GM21367 (cell line): ENCODE measurements around the gene SMARCA2.

Source experiments
- ATAC-seq: cut with Tn5 transposase; IDR thresholded peaks from one replicate; pipeline ENCODE4 v1.9.1; 2021; ENCODE audit not compliant: unreplicated experiment

SMARCA2 gene

DNA sequence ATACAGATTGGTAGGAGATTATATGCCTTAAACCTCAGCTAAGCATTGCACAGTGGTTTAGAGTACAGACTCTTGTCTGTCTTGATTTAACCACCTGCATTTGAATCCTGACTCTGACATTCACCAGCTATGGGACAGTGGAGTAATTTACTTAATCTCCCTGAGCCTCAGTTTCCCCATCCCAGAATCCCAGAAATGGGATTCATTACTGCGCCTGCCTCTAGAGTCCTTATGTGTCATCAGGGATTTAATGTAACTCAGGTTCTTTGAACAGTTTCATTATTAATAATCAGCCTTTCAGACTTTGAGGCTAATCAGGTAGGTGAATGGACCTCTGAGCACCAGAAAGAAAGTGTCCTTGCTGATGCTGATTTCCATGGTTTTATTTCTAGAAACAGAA is 149.1 kb downstream of the SMARCA2 start:
- ATAC-seq: no peak

DNA sequence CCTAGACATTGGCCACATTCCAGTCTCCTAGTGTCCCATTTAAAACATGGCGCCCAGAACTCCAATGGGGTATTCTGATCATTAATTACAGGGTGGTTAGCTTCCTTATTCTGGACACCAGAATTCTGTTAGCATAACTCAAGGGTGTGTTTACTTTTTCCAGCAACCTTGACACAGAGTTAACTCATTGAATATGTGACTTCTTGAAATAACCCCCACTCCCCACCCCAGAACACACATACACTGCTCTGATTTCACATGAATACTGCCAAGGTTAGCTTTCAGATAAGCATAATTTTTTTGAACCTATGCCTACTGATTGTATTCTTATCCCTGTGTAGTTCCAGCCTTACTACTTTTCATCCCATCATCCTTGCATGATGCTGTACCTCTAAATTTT is 151.1 kb downstream of the SMARCA2 start:
- ATAC-seq: no peak

DNA sequence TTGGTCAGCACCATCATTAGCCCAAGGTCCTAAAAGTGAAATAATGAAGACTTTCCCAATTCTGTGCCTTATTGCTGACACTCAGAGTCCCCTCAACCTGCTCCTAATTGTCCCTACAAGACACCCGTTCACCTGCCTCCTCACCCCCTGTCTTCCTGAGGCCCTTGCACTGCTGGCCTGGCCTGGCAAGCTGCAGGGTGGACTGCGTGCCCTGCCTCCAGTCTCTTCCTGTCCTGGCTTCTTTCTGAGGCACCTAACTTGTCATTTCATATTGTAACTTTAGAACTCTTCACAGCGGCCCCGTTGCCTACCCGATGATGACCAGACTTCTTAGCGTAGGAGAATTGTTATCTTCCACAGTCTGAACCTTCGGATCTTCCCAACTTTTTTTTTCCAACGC is 153.9 kb downstream of the SMARCA2 start:
- ATAC-seq: no peak

DNA sequence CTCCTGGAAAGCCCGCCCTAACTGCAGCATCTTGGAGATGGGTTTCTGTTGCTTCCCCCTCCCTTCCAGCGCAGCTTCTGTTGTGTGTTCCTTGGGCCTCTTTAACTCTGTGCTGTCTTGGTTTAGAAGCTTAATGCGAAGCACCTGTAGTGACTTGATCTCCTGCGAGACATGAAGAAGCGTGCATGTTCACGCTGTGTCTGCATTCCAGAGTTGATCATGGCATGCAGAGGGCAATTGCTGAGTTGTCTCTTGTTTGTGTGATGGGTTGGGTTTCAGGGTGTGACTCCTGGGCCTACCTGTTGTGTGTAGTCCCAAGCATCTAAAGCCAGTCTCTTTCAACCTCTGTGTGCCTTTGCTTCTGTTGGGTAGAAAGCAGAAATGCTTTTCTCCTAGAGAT is 155.6 kb downstream of the SMARCA2 start:
- ATAC-seq: no peak

DNA sequence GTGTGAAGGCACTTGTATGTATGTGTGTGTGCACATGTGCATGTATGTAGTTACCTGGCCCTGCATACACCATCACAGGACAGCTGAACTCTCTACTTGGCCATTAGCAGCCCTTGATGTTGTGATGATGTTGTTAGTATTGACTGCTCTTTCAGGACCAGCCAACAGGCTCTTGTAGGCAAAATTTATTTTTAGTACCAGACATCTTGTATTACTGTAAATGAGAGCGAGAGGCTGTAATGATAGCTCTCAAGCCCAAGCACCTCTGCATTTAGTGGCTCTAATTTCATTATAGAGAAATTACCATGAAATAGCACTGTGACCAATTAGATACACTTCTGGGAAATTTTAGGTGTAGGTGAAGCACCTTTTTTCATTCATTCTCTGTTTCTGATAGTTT is 158.0 kb downstream of the SMARCA2 start:
- no peak for ATAC-seq

DNA sequence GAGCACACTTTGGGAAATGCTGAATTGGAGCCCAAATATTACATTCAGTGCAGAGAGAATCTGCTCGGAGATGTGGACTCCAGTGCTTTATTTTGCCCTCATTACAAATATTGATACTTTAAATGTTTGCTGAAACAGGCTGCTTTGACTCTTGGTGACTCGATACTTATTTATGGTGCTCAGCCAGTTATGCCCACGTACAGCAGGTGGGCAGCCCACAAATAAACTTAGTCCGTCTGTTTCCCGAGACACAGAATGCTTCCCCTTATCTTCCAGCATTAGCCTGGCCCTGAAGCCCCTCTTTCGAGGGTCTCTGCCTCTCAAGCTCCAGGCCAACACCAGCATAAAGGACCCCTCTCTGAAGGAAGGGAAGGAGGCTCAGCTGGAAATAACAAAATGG is 158.7 kb downstream of the SMARCA2 start:
- no peak for ATAC-seq

DNA sequence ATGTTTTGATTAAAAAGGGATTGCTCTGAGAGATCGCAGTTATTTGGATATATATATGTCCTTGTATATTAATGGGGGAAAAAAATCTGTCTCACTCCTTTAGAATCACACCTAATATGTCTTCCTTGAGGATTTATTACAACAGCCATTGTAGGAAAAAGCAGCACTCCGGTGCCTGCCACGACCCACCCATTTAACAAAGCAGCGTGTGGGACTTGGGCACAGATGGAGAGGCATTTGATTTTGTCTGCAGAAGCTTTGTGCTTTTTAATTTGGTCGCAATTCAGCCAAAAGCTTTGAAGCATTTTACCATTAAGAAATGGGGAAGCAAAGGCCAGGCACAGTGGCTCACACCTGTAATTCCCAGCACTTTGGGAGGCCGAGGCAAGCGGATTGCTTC is 159.2 kb downstream of the SMARCA2 start:
- ATAC-seq: no peak

DNA sequence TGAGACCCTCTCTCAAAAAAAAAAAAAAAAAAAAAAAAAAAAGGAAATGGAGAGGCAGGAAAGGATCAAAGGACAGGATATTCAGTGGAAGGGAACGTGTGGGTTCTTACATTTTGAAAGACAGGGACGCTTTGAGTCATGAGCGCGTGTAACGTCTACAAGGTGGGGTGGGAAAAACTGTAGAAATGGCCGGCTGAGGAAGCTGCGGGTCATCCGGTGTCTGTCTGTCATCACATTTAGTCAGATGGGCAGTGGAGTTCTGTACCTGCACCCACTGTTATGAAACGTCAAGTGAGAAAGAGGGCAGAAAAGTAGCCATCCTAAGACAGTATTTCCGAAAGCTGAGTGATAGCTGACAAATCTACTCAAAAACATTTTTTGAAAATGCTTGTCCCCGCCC is 159.8 kb downstream of the SMARCA2 start:
- ATAC-seq: no peak

DNA sequence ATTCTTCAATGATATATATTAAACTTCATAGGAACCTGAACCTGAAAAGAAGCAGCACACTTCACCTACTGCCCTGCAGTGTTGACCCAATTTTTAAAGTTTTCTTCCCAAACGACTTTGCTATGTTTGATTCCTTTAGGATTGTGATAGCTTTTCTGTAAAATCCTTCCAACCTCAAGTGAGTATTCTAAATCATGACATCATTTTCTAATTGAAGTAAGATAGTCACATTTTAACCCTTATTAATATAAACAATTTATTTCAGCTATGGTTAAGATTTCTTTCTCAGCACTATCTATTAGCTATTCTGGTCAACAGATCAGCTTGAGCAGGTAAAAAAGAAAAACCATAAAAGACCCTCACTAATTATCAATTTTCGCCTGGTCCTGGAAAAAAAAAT is 162.0 kb downstream of the SMARCA2 start:
- no peak for ATAC-seq

DNA sequence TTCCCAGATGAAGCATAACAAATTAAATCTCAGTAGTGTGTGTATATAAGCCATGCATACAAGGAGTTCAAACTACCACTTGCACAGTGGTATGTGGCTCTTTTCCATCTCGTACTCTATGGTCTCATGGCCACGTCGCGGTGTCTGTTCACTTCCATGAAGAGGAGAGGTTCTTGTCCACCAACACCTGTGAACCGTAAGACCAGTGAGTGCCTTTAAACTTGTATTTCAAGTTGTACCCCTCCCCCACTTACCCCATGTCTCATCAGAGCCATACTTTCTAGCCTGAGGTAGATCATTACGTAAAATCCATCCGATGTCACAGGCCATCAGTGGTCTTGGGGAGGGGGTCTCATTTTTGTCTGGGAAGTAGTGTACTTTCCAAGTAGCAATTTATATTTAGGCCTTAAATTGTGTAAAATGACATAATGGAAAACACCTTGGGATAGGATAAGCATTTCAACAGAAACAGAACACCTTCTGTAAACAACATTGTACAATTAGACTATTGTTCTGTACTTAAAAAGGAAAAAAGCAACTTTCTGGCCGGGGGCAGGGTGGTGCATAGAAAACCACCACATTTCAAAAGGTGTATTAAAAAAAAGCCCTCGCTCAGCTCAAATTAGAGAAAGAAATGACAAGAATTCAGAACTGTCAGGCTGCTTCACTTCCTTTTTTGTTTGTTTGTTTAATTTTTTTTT is 163.0 kb downstream of the SMARCA2 start:
- ATAC-seq: no peak

DNA sequence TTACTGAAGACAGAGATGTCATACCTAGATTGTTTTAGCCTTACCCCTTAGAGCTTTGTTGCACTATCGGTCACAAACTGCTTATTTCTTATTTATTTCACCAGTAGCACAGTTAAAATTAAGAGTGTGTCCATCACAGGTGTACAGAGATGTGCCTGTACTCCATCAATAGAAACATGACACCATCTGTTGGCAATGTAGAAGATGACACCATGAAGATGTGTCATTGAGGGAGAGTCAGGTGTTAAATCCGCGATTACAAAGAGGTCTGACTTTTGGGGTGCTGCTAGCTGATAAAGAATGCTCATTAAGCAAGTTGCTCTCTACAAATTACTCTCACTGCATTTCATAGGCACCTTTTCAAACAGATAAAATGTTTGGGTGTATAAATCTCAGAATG is 164.4 kb downstream of the SMARCA2 start:
- no peak for ATAC-seq

DNA sequence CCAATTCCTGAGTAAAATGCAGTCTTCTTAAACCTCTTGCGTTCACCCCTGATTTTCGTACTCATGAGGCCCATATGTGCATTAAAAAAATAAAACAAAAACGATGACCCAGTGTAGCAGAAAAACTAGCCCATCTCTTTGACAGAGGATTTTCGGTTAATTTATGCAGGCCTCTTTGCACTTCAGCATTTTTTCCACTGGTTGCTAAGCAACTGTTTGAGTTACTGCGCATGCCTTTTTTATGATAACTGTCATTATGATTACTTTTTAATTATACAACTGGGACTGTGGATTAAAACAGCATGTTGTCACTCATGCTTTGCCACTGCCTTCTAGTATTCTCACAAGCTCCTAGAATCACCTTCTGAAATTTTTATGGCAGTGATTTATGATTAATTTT is 165.0 kb downstream of the SMARCA2 start:
- ATAC-seq: no peak

DNA sequence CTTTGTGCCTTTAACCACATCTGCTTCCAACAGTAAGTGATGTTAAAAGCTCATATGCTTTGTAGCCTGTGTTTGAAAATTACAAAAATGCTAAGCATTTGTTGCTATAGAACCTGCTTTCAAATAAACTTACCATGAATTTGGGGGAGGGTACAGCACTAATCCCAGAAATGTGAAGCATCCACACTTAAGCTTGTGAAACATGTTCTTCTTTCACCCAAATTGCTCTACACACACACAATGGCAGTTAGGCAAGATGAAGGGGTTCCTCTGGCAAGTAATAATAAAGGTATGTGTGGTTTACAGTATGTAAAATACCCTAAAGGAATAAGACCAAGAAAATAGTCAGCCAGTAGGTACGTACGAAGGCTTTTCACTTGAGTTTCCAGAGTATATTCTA is 165.6 kb downstream of the SMARCA2 start:
- no peak for ATAC-seq

DNA sequence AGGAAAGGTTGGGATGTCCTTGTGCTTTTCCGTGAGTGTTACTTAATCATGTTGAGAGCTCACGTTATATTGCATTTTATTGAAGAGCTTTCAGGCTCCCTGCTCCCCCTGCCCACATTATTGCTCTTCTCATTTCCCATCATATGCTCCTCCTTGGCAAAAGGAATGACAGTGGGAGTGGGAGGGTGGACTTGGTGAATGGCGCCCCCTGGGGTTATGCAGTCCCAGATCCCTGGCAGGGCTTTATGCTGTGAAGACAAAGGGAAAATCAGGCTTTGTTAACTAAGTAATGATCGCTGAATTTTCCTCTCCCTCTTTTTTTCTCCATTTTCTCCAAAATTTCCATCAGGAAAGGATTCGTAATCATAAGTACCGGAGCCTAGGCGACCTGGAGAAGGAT is 166.6 kb downstream of the SMARCA2 start:
- ATAC-seq: no peak

DNA sequence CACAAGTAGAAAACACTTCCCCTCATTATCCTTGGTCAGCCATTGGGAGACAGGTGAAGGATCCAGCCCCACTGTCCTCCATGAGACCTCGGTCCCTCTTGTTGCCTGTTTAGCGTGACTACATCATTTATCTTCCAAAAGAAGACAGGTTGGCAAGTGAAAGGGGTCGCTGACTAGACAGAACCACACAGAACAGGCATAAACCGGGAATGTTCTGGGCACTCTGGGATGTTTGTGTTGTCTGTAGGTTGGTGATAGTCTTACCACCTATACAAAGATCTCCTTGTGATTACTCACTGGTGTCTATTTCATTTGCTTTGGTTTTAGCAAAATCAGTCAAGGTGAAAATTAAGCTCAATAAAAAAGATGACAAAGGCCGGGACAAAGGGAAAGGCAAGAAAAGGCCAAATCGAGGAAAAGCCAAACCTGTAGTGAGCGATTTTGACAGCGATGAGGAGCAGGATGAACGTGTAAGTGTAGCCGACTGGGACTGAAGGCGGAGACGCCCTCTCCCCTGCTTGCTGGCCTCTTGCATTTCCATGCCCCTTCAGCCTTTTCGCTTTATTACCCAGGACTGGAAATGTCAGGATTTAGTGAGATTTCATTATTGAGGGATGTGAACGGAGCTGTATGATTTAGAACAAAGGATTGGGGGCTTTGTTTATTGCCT is 175.9 kb downstream of the SMARCA2 start:
- ATAC-seq: no peak

DNA sequence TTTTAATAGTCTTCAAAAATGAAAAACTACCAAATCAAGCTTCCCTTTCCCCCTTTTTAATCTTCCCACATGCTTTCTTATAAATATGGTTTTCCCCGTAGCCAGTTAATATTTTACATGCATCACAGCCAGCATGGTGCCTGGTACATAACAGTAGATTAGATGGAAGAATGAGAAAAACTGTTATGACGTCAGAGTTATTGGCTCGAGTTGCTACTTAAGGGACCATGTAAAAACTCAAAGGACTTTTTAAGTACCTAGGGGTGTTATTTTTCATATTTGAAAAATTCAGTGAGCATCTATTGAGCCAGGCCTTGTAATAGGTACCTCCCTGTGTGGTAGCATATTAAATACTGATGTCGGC is 176.4 kb downstream of the SMARCA2 start:
- no peak for ATAC-seq

DNA sequence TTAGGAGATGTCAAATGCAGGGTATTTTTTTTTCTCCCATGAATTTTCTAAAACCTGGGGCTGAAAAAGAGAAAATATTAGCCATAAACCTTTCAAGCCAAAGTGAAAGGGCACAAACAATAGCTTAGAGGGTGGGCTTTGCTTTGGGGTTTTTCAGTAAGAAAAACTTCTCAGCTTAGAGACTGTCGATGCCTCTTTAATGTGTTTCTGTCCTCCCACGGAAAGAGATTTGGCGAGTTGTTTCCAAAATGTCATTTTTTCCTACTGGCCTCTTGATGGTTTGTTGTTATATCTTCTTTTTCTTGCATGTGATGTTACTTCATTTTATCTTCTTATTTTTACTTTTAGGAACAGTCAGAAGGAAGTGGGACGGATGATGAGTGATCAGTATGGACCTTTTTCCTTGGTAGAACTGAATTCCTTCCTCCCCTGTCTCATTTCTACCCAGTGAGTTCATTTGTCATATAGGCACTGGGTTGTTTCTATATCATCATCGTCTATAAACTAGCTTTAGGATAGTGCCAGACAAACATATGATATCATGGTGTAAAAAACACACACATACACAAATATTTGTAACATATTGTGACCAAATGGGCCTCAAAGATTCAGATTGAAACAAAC is 177.3 kb downstream of the SMARCA2 start:
- no peak for ATAC-seq

DNA sequence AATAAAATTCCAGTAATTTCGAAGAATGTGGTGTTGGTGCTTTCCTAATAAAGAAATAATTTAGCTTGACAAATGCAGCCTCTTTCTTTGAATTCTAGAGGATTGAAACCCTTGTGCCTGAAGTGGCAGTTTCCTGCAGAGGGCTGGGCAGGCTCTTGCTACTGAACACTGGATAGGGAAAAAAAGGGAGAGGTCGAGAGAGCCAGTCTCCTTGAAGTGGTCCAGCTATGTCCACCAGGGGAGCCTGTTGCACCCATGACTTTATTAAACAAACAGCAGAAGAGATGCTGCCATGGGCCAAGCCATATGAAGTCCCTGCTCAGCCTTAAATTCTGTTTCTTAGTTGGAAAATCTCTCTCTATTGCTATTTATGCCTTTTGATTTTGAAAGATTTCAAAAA is 178.4 kb downstream of the SMARCA2 start:
- ATAC-seq: no peak

DNA sequence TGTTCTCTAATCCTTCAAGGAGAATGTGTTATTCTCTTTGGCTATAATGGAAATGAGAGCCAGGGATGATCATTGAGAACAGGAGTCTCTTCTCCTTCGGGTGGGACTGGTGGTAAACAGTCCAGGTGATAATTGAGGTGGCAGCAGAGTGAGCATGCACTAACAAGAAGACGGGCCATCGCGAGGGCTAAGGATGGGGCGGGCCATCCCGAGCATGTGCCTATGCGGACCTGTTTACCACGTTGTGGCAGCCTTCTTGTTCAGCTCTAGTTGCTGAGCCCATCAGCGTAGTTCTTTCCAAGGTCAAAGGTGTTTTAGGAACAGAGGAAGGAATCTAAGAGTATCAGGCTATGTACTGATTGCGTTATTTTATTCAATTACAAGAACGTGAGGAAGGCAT is 180.1 kb downstream of the SMARCA2 start:
- no peak for ATAC-seq

DNA sequence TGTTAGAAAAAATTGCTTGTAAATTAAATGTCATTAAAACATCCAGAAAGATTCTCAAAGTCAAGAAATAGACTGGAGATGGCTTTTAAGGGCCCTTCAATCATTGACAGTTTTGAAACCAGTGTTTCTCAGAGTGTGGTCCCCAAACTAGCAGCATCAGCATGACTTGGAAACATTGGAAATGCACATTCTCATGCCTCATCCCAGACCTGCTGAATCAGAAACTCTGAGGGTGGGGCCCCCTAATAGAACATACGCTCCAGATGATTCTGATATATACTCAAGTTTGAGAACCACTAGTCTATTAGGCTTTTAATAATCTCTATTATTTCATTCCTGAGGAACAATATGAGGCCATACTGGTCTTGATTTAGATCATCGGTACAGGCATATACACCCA is 181.6 kb downstream of the SMARCA2 start:
- no peak for ATAC-seq

DNA sequence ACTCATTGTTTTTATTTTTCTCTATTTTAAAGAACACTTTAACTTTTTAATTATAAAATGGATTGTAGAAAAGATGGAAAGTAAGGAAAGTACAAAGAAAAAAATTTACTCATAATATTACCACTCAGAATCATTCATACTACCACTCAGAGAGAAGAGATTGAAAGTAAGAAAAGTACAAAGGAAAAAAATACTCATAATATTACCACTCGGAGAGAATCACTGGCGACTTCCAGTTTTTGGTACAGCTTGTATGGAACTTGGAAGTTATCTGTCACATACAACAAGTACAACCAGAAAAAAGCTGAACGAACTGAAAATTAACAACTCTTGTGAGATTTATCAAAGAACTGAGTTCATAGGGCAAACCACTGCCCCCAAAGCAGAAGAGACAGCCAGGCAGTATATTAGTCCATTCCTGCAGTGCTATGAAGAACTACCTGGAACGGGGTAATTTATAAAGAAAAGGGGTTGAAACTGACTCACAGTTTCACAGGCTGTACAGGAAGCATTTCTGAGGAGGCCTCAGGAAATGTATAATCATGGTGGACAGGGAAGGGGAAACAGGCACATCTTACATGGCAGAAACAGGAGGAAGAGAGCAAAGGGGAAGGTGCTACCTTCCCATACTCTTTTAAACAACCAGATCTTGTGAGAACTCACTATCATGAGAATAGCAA is 183.9 kb downstream of the SMARCA2 start:
- ATAC-seq: no peak
